ENCODE measurements around the gene MGLL. TPM values are rescaled to one million over a fixed set of nuclear protein-coding genes. Genes with fewer than 3 reads are reported as not detected.

MGLL gene
- total RNA-seq, 1 experiment from 2014 or later = 0.94 TPM

DNA sequence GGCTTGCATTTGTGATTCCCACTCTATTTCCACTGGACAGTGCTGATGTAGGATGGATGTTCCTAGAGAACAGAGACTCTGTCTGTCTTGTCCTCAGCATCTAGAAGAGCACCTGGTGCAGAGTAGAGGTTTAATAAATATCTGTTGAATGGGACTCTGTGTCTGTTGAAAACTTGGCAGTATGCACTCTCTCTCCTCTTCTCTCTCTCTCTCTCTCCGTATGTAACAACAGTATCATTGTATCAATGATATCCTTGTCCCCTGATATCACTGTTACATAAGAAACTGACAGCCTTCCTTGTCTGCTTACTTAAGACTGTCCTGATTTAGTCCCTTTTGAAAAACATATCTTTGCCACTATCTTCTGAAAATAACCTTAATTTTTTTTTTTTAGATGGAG lies 24.3 kb upstream of the MGLL start:
- POLR2A ChIA-PET = no interaction called here
- DNase-seq (ENCODE audit: low spot score) (no peak), ATAC-seq (no peak)
- Mint-ChIP-seq H3K27me3 (ENCODE audit: low read depth) (no peaks in the 10 kb centered on the region), H3K4me1 (peaks cover 26% of the 10 kb centered on the region), H3K4me3 (no peak overlapping the region), H3K36me3 (no peaks in the 10 kb centered on the region), H3K9me3 (0 out of 2 replicates have a peak, but pooled peaks cover 4% of the 10 kb centered on the region), H3K27ac (no peak overlapping the region)
- no peak for TF ChIP-seq RELA (CRISPR knock-in tag; IDR thresholded peaks at IDR 0.05; ENCODE audit: borderline replicate concordance)
- TF ChIP-seq ZNF232 (CRISPR knock-in tag; IDR thresholded peaks at IDR 0.05) = no peak
- TF ChIP-seq GTF2I (CRISPR knock-in tag; conservative IDR thresholded peaks at IDR 0.05) = no peak
- CTCF ChIA-PET = no interaction called here

DNA sequence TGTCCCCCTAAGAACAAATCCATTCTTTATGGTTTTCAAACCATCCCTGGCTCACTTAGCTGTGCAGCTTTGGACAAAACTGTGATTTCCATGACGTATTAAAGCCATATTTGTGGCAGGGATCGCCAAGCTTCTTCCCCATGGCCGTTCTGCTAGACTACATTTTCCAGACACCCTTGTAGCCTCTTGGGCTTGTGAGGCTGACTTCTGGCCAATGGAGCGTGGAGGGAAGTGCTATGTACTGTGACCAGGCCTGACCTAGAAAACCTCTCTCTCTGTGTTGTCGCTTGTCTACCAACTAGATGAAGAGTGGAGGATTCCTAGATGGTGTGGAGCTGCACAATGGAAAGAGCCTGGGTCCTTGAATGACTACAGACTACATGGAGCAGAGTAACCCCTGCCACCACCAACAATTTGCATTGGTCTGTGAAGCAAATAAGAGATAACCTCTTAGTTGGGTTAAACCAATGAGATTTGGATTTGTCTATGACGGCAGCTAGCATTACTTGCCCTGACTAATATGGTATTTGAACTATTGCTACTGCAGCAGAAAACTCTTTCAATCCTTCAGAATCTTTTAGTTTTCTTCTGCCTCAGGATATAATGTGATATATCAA lies 22.1 kb upstream of the MGLL start:
- POLR2A ChIA-PET = no interaction called here
- CTCF ChIA-PET = interaction anchor here (0.7 to 2.5 kb wide), 3 partner anchors 53 to 149 kb away, joined by 3 to 8 read pairs (median 3); no protein-coding TSS in a partner anchor
- H3K9me3 Mint-ChIP-seq = peaks cover 4% of the 10 kb centered on the region
- no peak overlapping the region for H3K27ac Mint-ChIP-seq
- DNase-seq (ENCODE audit: low spot score) = no peak
- no peaks in the 10 kb centered on the region for H3K36me3 Mint-ChIP-seq
- ATAC-seq = no peak
- H3K27me3 Mint-ChIP-seq (ENCODE audit: low read depth) = no peaks in the 10 kb centered on the region
- H3K4me1 Mint-ChIP-seq = peaks cover 15% of the 10 kb centered on the region
- H3K4me3 Mint-ChIP-seq = no peak overlapping the region
- TF ChIP-seq, protein P1, sequence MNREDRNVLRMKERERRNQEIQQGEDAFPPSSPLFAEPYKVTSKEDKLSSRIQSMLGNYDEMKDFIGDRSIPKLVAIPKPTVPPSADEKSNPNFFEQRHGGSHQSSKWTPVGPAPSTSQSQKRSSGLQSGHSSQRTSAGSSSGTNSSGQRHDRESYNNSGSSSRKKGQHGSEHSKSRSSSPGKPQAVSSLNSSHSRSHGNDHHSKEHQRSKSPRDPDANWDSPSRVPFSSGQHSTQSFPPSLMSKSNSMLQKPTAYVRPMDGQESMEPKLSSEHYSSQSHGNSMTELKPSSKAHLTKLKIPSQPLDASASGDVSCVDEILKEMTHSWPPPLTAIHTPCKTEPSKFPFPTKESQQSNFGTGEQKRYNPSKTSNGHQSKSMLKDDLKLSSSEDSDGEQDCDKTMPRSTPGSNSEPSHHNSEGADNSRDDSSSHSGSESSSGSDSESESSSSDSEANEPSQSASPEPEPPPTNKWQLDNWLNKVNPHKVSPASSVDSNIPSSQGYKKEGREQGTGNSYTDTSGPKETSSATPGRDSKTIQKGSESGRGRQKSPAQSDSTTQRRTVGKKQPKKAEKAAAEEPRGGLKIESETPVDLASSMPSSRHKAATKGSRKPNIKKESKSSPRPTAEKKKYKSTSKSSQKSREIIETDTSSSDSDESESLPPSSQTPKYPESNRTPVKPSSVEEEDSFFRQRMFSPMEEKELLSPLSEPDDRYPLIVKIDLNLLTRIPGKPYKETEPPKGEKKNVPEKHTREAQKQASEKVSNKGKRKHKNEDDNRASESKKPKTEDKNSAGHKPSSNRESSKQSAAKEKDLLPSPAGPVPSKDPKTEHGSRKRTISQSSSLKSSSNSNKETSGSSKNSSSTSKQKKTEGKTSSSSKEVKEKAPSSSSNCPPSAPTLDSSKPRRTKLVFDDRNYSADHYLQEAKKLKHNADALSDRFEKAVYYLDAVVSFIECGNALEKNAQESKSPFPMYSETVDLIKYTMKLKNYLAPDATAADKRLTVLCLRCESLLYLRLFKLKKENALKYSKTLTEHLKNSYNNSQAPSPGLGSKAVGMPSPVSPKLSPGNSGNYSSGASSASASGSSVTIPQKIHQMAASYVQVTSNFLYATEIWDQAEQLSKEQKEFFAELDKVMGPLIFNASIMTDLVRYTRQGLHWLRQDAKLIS (CRISPR knock-in tag; IDR thresholded peaks at IDR 0.05; ENCODE audit: borderline replicate concordance) = no peak
- TF ChIP-seq TP53 (CRISPR knock-in tag; IDR thresholded peaks at IDR 0.05) (no peak), NFE2L1 (CRISPR knock-in tag; IDR thresholded peaks at IDR 0.05) (no peak), ELF4 (CRISPR knock-in tag; IDR thresholded peaks at IDR 0.05; ENCODE audit: low read depth) (no peak), PRRX2 (CRISPR knock-in tag; IDR thresholded peaks at IDR 0.05) (no peak), ESRRA (CRISPR knock-in tag; IDR thresholded peaks at IDR 0.05; ENCODE audit: borderline replicate concordance) (no peak), ZNF423 (CRISPR knock-in tag; IDR thresholded peaks at IDR 0.05) (no peak)
- TF ChIP-seq, protein P2, sequence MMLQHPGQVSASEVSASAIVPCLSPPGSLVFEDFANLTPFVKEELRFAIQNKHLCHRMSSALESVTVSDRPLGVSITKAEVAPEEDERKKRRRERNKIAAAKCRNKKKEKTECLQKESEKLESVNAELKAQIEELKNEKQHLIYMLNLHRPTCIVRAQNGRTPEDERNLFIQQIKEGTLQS (CRISPR knock-in tag; conservative IDR thresholded peaks at IDR 0.05) = no peak
- TF ChIP-seq, protein P3, sequence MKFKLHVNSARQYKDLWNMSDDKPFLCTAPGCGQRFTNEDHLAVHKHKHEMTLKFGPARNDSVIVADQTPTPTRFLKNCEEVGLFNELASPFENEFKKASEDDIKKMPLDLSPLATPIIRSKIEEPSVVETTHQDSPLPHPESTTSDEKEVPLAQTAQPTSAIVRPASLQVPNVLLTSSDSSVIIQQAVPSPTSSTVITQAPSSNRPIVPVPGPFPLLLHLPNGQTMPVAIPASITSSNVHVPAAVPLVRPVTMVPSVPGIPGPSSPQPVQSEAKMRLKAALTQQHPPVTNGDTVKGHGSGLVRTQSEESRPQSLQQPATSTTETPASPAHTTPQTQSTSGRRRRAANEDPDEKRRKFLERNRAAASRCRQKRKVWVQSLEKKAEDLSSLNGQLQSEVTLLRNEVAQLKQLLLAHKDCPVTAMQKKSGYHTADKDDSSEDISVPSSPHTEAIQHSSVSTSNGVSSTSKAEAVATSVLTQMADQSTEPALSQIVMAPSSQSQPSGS (CRISPR knock-in tag; IDR thresholded peaks at IDR 0.05; ENCODE audit: borderline replicate concordance, low read depth) = no peak
- TF ChIP-seq, protein P4, sequence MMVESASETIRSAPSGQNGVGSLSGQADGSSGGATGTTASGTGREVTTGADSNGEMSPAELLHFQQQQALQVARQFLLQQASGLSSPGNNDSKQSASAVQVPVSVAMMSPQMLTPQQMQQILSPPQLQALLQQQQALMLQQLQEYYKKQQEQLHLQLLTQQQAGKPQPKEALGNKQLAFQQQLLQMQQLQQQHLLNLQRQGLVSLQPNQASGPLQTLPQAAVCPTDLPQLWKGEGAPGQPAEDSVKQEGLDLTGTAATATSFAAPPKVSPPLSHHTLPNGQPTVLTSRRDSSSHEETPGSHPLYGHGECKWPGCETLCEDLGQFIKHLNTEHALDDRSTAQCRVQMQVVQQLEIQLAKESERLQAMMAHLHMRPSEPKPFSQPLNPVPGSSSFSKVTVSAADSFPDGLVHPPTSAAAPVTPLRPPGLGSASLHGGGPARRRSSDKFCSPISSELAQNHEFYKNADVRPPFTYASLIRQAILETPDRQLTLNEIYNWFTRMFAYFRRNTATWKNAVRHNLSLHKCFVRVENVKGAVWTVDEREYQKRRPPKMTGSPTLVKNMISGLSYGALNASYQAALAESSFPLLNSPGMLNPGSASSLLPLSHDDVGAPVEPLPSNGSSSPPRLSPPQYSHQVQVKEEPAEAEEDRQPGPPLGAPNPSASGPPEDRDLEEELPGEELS (CRISPR knock-in tag; IDR thresholded peaks at IDR 0.05) = no peak
- TF ChIP-seq, protein P5, sequence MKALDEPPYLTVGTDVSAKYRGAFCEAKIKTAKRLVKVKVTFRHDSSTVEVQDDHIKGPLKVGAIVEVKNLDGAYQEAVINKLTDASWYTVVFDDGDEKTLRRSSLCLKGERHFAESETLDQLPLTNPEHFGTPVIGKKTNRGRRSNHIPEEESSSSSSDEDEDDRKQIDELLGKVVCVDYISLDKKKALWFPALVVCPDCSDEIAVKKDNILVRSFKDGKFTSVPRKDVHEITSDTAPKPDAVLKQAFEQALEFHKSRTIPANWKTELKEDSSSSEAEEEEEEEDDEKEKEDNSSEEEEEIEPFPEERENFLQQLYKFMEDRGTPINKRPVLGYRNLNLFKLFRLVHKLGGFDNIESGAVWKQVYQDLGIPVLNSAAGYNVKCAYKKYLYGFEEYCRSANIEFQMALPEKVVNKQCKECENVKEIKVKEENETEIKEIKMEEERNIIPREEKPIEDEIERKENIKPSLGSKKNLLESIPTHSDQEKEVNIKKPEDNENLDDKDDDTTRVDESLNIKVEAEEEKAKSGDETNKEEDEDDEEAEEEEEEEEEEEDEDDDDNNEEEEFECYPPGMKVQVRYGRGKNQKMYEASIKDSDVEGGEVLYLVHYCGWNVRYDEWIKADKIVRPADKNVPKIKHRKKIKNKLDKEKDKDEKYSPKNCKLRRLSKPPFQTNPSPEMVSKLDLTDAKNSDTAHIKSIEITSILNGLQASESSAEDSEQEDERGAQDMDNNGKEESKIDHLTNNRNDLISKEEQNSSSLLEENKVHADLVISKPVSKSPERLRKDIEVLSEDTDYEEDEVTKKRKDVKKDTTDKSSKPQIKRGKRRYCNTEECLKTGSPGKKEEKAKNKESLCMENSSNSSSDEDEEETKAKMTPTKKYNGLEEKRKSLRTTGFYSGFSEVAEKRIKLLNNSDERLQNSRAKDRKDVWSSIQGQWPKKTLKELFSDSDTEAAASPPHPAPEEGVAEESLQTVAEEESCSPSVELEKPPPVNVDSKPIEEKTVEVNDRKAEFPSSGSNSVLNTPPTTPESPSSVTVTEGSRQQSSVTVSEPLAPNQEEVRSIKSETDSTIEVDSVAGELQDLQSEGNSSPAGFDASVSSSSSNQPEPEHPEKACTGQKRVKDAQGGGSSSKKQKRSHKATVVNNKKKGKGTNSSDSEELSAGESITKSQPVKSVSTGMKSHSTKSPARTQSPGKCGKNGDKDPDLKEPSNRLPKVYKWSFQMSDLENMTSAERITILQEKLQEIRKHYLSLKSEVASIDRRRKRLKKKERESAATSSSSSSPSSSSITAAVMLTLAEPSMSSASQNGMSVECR (CRISPR knock-in tag; IDR thresholded peaks at IDR 0.05; ENCODE audit: borderline replicate concordance) = no peak
- TF ChIP-seq, protein P6, sequence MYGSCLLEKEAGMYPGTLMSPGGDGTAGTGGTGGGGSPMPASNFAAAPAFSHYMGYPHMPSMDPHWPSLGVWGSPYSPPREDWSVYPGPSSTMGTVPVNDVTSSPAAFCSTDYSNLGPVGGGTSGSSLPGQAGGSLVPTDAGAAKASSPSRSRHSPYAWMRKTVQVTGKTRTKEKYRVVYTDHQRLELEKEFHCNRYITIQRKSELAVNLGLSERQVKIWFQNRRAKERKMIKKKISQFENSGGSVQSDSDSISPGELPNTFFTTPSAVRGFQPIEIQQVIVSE (CRISPR knock-in tag; IDR thresholded peaks at IDR 0.05; ENCODE audit: borderline replicate concordance) = no peak
- TF ChIP-seq, protein P7, sequence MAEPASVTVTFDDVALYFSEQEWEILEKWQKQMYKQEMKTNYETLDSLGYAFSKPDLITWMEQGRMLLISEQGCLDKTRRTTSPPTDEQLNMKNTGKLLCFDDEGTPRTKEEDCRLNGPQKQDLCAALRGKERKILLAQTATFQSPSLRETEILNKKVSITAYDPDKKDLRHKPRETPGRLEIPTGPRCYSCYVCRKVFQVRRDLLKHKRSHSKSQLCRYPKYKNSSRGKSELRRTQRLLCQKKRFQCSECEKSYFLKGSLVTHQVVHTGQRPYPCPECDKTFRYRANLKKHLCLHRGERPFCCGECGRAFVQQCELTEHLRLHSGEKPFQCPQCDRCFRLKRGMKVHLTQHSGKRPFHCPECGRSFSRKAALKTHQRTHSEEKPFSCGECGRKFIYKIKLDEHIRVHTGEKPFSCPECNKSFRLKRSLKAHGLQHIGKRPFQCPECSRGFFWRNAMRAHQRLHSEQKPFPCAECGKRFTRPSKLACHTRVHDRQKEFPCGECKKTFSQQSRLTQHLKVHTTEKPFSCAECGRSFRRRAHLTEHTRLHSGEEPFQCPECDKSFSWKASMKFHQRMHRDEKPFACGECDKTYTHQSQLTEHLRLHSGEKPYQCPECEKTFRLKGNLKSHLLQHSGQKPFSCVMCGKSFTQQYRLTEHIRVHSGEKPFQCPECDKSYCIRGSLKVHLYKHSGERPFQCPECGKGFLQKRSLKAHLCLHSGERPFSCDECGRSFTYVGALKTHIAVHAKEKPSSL (CRISPR knock-in tag; conservative IDR thresholded peaks at IDR 0.05) = no peak
